Hepatocyte (in vitro differentiated cells): ENCODE data around the gene ZNF641.

Experiments
- EZH2 ChIP-seq: fragments of 200-600 bp; sonication (generic); IDR thresholded peaks from 2 replicates; pipeline ENCODE4 v1.6.1; 2016; ENCODE audit warnings: antibody characterized with exemption, mild to moderate bottlenecking, borderline replicate concordance
- EZH2phosphoT487 ChIP-seq: fragments of 200-600 bp; sonication (generic); IDR thresholded peaks from one replicate; pipeline ENCODE4 v1.6.1; 2018; ENCODE audit warnings: antibody characterized with exemption, mild to moderate bottlenecking, low read depth, moderate library complexity; ENCODE audit not compliant: unreplicated experiment, severe bottlenecking
- TF ChIP-seq, protein P1 (sequence below): fragments of 200-600 bp; sonication (generic); IDR thresholded peaks from 2 replicates; pipeline ENCODE4 v1.5.1; 2016; ENCODE audit warnings: antibody characterized with exemption, mild to moderate bottlenecking; ENCODE audit not compliant: poor library complexity

- TF ChIP-seq, protein P1, sequence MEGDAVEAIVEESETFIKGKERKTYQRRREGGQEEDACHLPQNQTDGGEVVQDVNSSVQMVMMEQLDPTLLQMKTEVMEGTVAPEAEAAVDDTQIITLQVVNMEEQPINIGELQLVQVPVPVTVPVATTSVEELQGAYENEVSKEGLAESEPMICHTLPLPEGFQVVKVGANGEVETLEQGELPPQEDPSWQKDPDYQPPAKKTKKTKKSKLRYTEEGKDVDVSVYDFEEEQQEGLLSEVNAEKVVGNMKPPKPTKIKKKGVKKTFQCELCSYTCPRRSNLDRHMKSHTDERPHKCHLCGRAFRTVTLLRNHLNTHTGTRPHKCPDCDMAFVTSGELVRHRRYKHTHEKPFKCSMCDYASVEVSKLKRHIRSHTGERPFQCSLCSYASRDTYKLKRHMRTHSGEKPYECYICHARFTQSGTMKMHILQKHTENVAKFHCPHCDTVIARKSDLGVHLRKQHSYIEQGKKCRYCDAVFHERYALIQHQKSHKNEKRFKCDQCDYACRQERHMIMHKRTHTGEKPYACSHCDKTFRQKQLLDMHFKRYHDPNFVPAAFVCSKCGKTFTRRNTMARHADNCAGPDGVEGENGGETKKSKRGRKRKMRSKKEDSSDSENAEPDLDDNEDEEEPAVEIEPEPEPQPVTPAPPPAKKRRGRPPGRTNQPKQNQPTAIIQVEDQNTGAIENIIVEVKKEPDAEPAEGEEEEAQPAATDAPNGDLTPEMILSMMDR = no peak
- no peak for TF ChIP-seq EZH2
- TF ChIP-seq EZH2phosphoT487 = no peak
Measured at GRCh38 chr12:48288387-48289268, 62.1 kb downstream of the ZNF641 start.
